ENCODE measurements around the gene TCN1.

DNA sequence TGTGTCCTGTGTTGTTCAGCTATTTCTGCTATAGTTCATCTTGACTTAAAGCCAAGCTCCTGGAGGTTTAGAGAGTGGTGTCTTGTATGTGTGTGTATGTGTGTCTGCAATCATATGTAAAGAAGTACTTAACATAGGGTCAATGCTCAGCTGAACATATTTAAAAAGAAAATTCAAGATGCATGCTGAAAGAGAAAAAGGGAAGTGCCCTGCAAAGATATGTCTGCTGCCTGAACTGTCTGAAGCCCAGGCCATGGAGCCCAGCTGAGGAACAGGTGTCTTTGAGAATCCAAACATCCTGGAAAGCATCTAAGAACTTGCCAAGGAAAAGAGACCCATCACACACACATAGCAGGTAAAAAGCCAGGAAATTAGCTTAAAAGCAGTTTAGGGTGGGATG, 6.6 kb downstream of the TCN1 start:
- TF ChIP-seq SIN3A (IDR thresholded peaks at IDR 0.05; ENCODE audit: borderline replicate concordance, insufficient read depth, low read length) (no peak), POLR2AphosphoS5 (IDR thresholded peaks at IDR 0.05; ENCODE audit: low read depth, low read length) (no peak)
- TF ChIP-seq, protein P1, sequence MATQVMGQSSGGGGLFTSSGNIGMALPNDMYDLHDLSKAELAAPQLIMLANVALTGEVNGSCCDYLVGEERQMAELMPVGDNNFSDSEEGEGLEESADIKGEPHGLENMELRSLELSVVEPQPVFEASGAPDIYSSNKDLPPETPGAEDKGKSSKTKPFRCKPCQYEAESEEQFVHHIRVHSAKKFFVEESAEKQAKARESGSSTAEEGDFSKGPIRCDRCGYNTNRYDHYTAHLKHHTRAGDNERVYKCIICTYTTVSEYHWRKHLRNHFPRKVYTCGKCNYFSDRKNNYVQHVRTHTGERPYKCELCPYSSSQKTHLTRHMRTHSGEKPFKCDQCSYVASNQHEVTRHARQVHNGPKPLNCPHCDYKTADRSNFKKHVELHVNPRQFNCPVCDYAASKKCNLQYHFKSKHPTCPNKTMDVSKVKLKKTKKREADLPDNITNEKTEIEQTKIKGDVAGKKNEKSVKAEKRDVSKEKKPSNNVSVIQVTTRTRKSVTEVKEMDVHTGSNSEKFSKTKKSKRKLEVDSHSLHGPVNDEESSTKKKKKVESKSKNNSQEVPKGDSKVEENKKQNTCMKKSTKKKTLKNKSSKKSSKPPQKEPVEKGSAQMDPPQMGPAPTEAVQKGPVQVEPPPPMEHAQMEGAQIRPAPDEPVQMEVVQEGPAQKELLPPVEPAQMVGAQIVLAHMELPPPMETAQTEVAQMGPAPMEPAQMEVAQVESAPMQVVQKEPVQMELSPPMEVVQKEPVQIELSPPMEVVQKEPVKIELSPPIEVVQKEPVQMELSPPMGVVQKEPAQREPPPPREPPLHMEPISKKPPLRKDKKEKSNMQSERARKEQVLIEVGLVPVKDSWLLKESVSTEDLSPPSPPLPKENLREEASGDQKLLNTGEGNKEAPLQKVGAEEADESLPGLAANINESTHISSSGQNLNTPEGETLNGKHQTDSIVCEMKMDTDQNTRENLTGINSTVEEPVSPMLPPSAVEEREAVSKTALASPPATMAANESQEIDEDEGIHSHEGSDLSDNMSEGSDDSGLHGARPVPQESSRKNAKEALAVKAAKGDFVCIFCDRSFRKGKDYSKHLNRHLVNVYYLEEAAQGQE (IDR thresholded peaks at IDR 0.05; ENCODE audit: insufficient read depth in 1 of 2, low read depth in 2 of 2, low read length in 2 of 2), result no peak
